OCI-LY3 (cell line): ENCODE results near the gene NECAB2.

Experiments used
- CTCF ChIP-seq: fragments of 200-600, 300-600 bp; sonication (generic); IDR thresholded peaks from 2 replicates; pipeline ENCODE4 v1.5.1; 2014; ENCODE audit warnings: antibody characterized with exemption, low read length, low read depth
- EZH2phosphoT487 ChIP-seq: fragments of 200-600 bp; shearing (Covaris generic); IDR thresholded peaks from 2 replicates; pipeline ENCODE4 v1.6.1; 2018; ENCODE audit warnings: antibody characterized with exemption, mixed run types, low read depth

- TF ChIP-seq CTCF, result no peak
- no peak for TF ChIP-seq EZH2phosphoT487
Observed at GRCh38 chr16:83948914-83949723, 18.9 kb upstream of the NECAB2 start.
